Ammon's horn (tissue), 1 donor: Measurements from ENCODE around the gene P4HB.

Experiments
- DNase-seq: peaks from one replicate; pipeline ENCODE4 v3.0.0-alpha.2; 2016; ENCODE audit warnings: low spot score

Gene P4HB

GRCh38 chr17:81859906-81860755, at the start of gene P4HB:
Gene P4HB (minus strand): TSS chr17:81860535. CDS start chr17:81860471, 64 bp downstream.
- DNase-seq, result no peak

- no peak for DNase-seq
Observed at GRCh38 chr17:81909231-81909630, 48.9 kb upstream of the P4HB start.

GRCh38 chr17:81908793-81909192, 48.5 kb upstream of the P4HB start:
- no peak for DNase-seq

GRCh38 chr17:81907219-81908145, 47.1 kb upstream of the P4HB start:
- no peak for DNase-seq

- DNase-seq, result no peak
Observed at GRCh38 chr17:81906476-81907218, 46.3 kb upstream of the P4HB start.

GRCh38 chr17:81905993-81906392, 45.7 kb upstream of the P4HB start:
- no peak for DNase-seq

- DNase-seq, result no peak
Observed at GRCh38 chr17:81905424-81905875, 45.1 kb upstream of the P4HB start.

GRCh38 chr17:81904600-81905423, 44.5 kb upstream of the P4HB start:
- DNase-seq, result no peak

GRCh38 chr17:81903896-81904599, 43.7 kb upstream of the P4HB start:
- DNase-seq, result no peak

- no peak for DNase-seq
Observed at GRCh38 chr17:81903415-81903831, 43.1 kb upstream of the P4HB start.

- DNase-seq, result no peak
Observed at GRCh38 chr17:81902653-81903414, 42.5 kb upstream of the P4HB start.

- DNase-seq, result no peak
Observed at GRCh38 chr17:81902023-81902652, 41.8 kb upstream of the P4HB start, which contains the start of gene NPB. Gene NPB (plus strand): TSS chr17:81902238. CDS start chr17:81902278, 40 bp downstream.

GRCh38 chr17:81901167-81902022, 41.1 kb upstream of the P4HB start:
- no peak for DNase-seq

- DNase-seq, result no peak
Observed at GRCh38 chr17:81900181-81900820, 40.0 kb upstream of the P4HB start.

- no peak for DNase-seq
Observed at GRCh38 chr17:81899514-81900166, 39.3 kb upstream of the P4HB start.

GRCh38 chr17:81898885-81899284, 38.5 kb upstream of the P4HB start:
- no peak for DNase-seq
